ENCODE measurements around the gene STOX1.

DNA sequence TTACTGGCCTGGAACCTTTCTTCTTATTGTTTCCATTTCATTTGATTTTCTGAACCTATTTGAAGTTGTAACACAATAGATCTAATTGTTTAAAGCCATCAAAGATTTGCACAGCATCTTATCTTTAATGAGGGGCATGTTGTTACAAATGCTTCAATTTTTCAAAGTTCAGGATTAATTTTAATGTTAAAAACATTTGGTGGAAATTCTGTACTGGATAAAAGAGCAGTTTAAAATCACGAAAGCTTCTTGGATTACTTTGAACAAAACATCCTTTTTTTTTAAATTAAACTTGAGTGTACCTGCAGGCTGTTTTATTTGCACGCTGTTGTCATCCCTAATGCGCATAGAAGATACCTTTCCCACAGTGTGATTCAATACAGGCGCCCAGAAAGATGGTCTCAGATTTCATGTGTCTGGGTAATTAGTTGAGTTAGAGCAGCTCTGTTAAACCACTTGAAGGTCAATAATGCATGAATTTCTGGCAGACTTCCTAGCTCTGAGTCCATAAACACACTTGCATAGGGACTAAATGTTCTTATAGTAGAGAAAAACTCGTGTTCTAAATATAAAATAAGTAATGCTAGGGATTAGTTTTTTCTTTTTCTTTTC, 44.5 kb downstream of the STOX1 start:
- TF ChIP-seq, protein P1, sequence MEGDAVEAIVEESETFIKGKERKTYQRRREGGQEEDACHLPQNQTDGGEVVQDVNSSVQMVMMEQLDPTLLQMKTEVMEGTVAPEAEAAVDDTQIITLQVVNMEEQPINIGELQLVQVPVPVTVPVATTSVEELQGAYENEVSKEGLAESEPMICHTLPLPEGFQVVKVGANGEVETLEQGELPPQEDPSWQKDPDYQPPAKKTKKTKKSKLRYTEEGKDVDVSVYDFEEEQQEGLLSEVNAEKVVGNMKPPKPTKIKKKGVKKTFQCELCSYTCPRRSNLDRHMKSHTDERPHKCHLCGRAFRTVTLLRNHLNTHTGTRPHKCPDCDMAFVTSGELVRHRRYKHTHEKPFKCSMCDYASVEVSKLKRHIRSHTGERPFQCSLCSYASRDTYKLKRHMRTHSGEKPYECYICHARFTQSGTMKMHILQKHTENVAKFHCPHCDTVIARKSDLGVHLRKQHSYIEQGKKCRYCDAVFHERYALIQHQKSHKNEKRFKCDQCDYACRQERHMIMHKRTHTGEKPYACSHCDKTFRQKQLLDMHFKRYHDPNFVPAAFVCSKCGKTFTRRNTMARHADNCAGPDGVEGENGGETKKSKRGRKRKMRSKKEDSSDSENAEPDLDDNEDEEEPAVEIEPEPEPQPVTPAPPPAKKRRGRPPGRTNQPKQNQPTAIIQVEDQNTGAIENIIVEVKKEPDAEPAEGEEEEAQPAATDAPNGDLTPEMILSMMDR (conservative IDR thresholded peaks at IDR 0.05 in 1 of 2, IDR thresholded peaks at IDR 0.05 in 1 of 2; ENCODE audit: low read depth in 1 of 2, low read length in 2 of 2) = no peak
- no peak for TF ChIP-seq EZH2 (IDR thresholded peaks at IDR 0.05; ENCODE audit: low read length, missing control alignments)
